SK-N-SH treated with all-trans-retinoic acid at 6 μM for 48 hours (cell line): ENCODE measurements around the gene CNMD.

Experiments used
- ATAC-seq: fragments of 200-7000 bp; cut with Tn5 transposase; 3 replicates; pipeline ENCODE4 v1.9.1; 2020; ENCODE audit warnings: mild to moderate bottlenecking, moderate library complexity
- BACH2 ChIP-seq: fragments of 250-450 bp; sonication (Bioruptor Pico); IDR thresholded peaks from 2 replicates; pipeline ENCODE4 v1.9.0; 2021; ENCODE audit warnings: mild to moderate bottlenecking, borderline replicate concordance
- CSDC2 ChIP-seq: fragments of 250-450 bp; sonication (Bioruptor Pico); IDR thresholded peaks from 2 replicates; pipeline ENCODE4 v1.5.0; 2020; ENCODE audit warnings: mild to moderate bottlenecking, moderate library complexity
- ESRRG ChIP-seq: fragments of 250-450 bp; sonication (Bioruptor Pico); IDR thresholded peaks from 2 replicates; pipeline ENCODE4 v1.6.1; 2021; ENCODE audit warnings: mild to moderate bottlenecking
- GLIS3 ChIP-seq: fragments of 250-450 bp; sonication (Bioruptor Pico); IDR thresholded peaks from 2 replicates; pipeline ENCODE4 v1.5.0; 2020; ENCODE audit warnings: mild to moderate bottlenecking, moderate library complexity
- ISL1 ChIP-seq: fragments of 250-450 bp; sonication (Bioruptor Pico); IDR thresholded peaks from 2 replicates; pipeline ENCODE4 v2.1.2; 2022; ENCODE audit warnings: mild to moderate bottlenecking, moderate library complexity
- OSR1 ChIP-seq: fragments of 250-450 bp; sonication (Bioruptor Pico); IDR thresholded peaks from 2 replicates; pipeline ENCODE4 v1.8.0; 2022; ENCODE audit warnings: moderate library complexity, mild to moderate bottlenecking, inconsistent platforms
- PPARA ChIP-seq: fragments of 250-450 bp; sonication (Bioruptor Pico); IDR thresholded peaks from 2 replicates; pipeline ENCODE4 v1.5.0; 2020; ENCODE audit warnings: mild to moderate bottlenecking, borderline replicate concordance
- RARB ChIP-seq: fragments of 250-450 bp; sonication (Bioruptor Pico); IDR thresholded peaks from 2 replicates; pipeline ENCODE4 v1.8.0; 2021; ENCODE audit warnings: mild to moderate bottlenecking, moderate library complexity
- SNAI2 ChIP-seq: fragments of 250-450 bp; sonication (Bioruptor Pico); IDR thresholded peaks from 2 replicates; pipeline ENCODE4 v1.5.0; 2020; ENCODE audit warnings: mild to moderate bottlenecking, moderate library complexity
- TCF4 ChIP-seq: fragments of 250-450 bp; sonication (Bioruptor Pico); IDR thresholded peaks from 2 replicates; pipeline ENCODE4 v1.8.0; 2021; ENCODE audit warnings: mild to moderate bottlenecking, moderate library complexity, borderline replicate concordance
- TOX ChIP-seq: fragments of 250-450 bp; sonication (Bioruptor Pico); IDR thresholded peaks from 2 replicates; pipeline ENCODE4 v1.8.0; 2021; ENCODE audit warnings: mild to moderate bottlenecking, moderate library complexity, borderline replicate concordance
- ZC3H10 ChIP-seq: fragments of 250-450 bp; sonication (Bioruptor Pico); IDR thresholded peaks from 2 replicates; pipeline ENCODE4 v1.5.1; 2021; ENCODE audit warnings: mild to moderate bottlenecking, moderate library complexity
- ZFP3 ChIP-seq: fragments of 250-450 bp; sonication (Bioruptor Pico); IDR thresholded peaks from 2 replicates; pipeline ENCODE4 v1.5.0; 2020; ENCODE audit warnings: mild to moderate bottlenecking, moderate library complexity
- ZFP30 ChIP-seq: fragments of 450-650 bp; formaldehyde crosslinking; IDR thresholded peaks from 2 replicates; pipeline ENCODE4 v1.5.0; 2022; ENCODE audit warnings: mild to moderate bottlenecking, moderate library complexity
- ZNF70 ChIP-seq: fragments of 450-650 bp; formaldehyde crosslinking; IDR thresholded peaks from 2 replicates; pipeline ENCODE4 v1.5.0; 2020; ENCODE audit warnings: mild to moderate bottlenecking, moderate library complexity
- ZNF8 ChIP-seq: fragments of 450-650 bp; formaldehyde crosslinking; IDR thresholded peaks from 2 replicates; pipeline ENCODE4 v1.5.0; 2020; ENCODE audit warnings: mild to moderate bottlenecking, moderate library complexity
- TF ChIP-seq, protein P1 (sequence below): fragments of 250-450 bp; sonication (Bioruptor Pico); IDR thresholded peaks from 2 replicates; pipeline ENCODE4 v1.5.0; 2020; ENCODE audit warnings: mild to moderate bottlenecking, moderate library complexity
- TF ChIP-seq, protein P2 (sequence below): fragments of 250-450 bp; sonication (Bioruptor Pico); IDR thresholded peaks from 2 replicates; pipeline ENCODE4 v1.5.1; 2021; ENCODE audit warnings: mild to moderate bottlenecking, moderate library complexity
- TF ChIP-seq, protein P3 (sequence below): fragments of 250-450 bp; sonication (Bioruptor Pico); IDR thresholded peaks from 2 replicates; pipeline ENCODE4 v1.8.0; 2021; ENCODE audit warnings: low read depth, mild to moderate bottlenecking, moderate library complexity, borderline replicate concordance
- TF ChIP-seq, protein P4 (sequence below): fragments of 250-450 bp; sonication (Bioruptor Pico); IDR thresholded peaks from 2 replicates; pipeline ENCODE4 v1.8.0; 2020; ENCODE audit warnings: mild to moderate bottlenecking, moderate library complexity, borderline replicate concordance
- TF ChIP-seq, protein P5 (sequence below): fragments of 250-450 bp; sonication (Bioruptor Pico); IDR thresholded peaks from 2 replicates; pipeline ENCODE4 v1.5.1; 2020; ENCODE audit warnings: low read depth, mild to moderate bottlenecking, moderate library complexity

The CNMD gene

DNA sequence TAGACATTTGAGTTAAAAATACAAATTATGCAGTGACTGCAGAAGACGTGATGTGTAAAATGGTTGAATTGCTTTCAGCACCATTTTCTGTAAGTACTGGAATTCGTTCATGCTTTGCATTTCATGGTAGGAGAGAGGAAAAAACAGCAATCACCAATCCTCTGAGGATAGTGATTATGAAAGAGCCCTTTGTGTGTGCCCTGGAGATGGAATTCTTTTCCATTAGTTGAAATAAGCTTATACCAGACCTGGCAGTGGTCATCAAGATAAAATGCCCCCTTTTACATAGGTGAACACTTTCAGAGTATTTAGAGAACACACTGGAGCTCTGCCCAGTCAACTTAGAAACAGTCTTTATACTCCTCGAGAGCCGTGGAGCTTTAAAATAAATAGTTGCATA, 1.7 kb downstream of the CNMD start (continued):
- TF ChIP-seq TOX (CRISPR knock-in tag) (no peak), TCF4 (CRISPR knock-in tag) (no peak), SNAI2 (CRISPR knock-in tag) (no peak), ESRRG (CRISPR knock-in tag) (no peak), RARB (CRISPR knock-in tag) (no peak), CSDC2 (CRISPR knock-in tag) (no peak)
- TF ChIP-seq, protein P1, sequence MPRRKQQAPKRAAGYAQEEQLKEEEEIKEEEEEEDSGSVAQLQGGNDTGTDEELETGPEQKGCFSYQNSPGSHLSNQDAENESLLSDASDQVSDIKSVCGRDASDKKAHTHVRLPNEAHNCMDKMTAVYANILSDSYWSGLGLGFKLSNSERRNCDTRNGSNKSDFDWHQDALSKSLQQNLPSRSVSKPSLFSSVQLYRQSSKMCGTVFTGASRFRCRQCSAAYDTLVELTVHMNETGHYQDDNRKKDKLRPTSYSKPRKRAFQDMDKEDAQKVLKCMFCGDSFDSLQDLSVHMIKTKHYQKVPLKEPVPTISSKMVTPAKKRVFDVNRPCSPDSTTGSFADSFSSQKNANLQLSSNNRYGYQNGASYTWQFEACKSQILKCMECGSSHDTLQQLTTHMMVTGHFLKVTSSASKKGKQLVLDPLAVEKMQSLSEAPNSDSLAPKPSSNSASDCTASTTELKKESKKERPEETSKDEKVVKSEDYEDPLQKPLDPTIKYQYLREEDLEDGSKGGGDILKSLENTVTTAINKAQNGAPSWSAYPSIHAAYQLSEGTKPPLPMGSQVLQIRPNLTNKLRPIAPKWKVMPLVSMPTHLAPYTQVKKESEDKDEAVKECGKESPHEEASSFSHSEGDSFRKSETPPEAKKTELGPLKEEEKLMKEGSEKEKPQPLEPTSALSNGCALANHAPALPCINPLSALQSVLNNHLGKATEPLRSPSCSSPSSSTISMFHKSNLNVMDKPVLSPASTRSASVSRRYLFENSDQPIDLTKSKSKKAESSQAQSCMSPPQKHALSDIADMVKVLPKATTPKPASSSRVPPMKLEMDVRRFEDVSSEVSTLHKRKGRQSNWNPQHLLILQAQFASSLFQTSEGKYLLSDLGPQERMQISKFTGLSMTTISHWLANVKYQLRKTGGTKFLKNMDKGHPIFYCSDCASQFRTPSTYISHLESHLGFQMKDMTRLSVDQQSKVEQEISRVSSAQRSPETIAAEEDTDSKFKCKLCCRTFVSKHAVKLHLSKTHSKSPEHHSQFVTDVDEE: no peak

DNA sequence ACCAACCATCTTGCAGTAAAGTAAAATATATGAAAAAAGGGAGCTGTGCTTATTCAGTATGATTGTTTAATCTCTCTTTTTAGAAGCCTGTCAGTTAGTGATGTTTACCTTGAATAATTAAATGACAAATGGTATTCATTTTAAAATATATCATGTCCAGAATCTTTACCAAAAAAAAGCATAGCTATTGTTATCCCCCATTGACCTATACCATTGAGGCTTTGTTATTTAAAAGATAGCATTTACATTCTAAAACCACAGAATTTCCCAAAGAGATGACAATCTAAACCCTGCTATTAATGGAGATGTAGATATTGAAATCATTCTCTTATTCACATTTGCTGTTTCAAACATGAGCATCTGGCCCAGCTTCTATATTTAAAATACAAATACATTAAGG, 2.2 kb downstream of the CNMD start:
- ATAC-seq: no peak
- TF ChIP-seq TOX (CRISPR knock-in tag) (no peak), TCF4 (CRISPR knock-in tag) (no peak), ZFP30 (no peak), ISL1 (no peak), ESRRG (CRISPR knock-in tag) (no peak)
- TF ChIP-seq, protein P2, sequence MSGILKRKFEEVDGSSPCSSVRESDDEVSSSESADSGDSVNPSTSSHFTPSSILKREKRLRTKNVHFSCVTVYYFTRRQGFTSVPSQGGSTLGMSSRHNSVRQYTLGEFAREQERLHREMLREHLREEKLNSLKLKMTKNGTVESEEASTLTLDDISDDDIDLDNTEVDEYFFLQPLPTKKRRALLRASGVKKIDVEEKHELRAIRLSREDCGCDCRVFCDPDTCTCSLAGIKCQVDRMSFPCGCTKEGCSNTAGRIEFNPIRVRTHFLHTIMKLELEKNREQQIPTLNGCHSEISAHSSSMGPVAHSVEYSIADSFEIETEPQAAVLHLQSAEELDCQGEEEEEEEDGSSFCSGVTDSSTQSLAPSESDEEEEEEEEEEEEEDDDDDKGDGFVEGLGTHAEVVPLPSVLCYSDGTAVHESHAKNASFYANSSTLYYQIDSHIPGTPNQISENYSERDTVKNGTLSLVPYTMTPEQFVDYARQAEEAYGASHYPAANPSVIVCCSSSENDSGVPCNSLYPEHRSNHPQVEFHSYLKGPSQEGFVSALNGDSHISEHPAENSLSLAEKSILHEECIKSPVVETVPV: no peak
- TF ChIP-seq, protein P3, sequence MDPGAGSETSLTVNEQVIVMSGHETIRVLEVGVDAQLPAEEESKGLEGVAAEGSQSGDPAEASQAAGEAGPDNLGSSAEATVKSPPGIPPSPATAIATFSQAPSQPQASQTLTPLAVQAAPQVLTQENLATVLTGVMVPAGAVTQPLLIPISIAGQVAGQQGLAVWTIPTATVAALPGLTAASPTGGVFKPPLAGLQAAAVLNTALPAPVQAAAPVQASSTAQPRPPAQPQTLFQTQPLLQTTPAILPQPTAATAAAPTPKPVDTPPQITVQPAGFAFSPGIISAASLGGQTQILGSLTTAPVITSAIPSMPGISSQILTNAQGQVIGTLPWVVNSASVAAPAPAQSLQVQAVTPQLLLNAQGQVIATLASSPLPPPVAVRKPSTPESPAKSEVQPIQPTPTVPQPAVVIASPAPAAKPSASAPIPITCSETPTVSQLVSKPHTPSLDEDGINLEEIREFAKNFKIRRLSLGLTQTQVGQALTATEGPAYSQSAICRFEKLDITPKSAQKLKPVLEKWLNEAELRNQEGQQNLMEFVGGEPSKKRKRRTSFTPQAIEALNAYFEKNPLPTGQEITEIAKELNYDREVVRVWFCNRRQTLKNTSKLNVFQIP (CRISPR knock-in tag): no peak

DNA sequence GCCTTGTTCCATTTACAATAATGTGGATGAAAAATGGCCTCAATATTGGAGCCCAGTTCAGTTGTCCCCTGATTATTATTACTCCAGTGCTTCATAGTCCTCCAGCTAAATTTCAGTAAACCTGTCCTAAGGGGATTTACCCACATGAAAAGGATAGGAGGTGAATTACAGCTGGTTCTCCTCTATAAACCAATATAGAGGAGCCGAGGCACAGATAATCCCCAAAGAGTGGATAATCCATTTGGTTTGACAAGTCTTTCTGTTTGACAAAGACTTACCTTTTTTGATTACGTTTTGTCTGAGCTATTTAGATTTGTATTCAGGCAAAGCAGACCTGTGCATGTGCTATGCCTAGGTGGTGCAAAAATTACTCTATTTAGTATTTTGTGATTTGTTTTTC, 2.7 kb downstream of the CNMD start:
- TF ChIP-seq ZC3H10 (CRISPR knock-in tag): no peak
- no peak for TF ChIP-seq TCF4 (CRISPR knock-in tag)
- TF ChIP-seq ZNF8 (CRISPR knock-in tag): no peak
- TF ChIP-seq BACH2 (CRISPR knock-in tag): no peak
- no peak for ATAC-seq

DNA sequence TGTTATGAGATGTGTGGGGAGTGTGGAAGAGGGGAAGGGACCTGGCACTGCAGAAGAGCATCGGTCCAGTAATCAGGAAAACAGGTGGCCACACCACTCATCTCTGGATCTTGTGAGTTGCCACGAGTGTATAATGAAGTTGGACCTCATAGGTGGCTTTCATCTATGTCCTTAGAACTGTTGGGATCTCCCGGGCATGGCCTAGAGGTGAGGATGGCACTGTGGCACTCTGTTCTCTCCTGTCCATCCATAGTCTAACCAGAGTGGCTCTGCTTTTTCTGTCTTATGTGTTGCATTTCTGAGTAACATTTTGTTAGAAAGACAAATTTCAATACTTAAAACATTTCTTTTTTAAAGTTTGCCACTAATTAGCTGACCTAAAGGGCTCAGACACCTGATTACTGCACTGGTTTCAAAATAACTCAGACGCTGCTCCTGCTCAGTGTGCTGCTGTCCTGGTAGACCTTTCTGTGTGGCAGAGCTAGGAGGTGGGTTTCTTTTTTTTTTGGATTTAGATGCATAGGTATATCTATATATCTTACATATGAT, 5.5 kb downstream of the CNMD start:
- TF ChIP-seq, protein P1: no peak
- TF ChIP-seq, protein P4, sequence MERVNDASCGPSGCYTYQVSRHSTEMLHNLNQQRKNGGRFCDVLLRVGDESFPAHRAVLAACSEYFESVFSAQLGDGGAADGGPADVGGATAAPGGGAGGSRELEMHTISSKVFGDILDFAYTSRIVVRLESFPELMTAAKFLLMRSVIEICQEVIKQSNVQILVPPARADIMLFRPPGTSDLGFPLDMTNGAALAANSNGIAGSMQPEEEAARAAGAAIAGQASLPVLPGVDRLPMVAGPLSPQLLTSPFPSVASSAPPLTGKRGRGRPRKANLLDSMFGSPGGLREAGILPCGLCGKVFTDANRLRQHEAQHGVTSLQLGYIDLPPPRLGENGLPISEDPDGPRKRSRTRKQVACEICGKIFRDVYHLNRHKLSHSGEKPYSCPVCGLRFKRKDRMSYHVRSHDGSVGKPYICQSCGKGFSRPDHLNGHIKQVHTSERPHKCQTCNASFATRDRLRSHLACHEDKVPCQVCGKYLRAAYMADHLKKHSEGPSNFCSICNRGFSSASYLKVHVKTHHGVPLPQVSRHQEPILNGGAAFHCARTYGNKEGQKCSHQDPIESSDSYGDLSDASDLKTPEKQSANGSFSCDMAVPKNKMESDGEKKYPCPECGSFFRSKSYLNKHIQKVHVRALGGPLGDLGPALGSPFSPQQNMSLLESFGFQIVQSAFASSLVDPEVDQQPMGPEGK (CRISPR knock-in tag): no peak
- no peak for TF ChIP-seq ZNF70 (CRISPR knock-in tag)
- no peak for TF ChIP-seq ZC3H10 (CRISPR knock-in tag)
- TF ChIP-seq GLIS3: no peak
- no peak for TF ChIP-seq CSDC2 (CRISPR knock-in tag)
- no peak for TF ChIP-seq ZFP3
- no peak for TF ChIP-seq RARB (CRISPR knock-in tag)
- no peak for TF ChIP-seq OSR1
- TF ChIP-seq, protein P2: no peak
- TF ChIP-seq ZFP30: no peak
- no peak for TF ChIP-seq ESRRG (CRISPR knock-in tag)
- no peak for TF ChIP-seq SNAI2 (CRISPR knock-in tag)
- TF ChIP-seq ISL1: no peak
- TF ChIP-seq, protein P5, sequence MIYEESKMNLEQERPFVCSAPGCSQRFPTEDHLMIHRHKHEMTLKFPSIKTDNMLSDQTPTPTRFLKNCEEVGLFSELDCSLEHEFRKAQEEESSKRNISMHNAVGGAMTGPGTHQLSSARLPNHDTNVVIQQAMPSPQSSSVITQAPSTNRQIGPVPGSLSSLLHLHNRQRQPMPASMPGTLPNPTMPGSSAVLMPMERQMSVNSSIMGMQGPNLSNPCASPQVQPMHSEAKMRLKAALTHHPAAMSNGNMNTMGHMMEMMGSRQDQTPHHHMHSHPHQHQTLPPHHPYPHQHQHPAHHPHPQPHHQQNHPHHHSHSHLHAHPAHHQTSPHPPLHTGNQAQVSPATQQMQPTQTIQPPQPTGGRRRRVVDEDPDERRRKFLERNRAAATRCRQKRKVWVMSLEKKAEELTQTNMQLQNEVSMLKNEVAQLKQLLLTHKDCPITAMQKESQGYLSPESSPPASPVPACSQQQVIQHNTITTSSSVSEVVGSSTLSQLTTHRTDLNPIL: no peak
- TF ChIP-seq PPARA (CRISPR knock-in tag): no peak
- no peak for ATAC-seq
